Spleen (tissue), 7 donors: ENCODE measurements around the gene LYZL2.
"Not testable (repeated sequence)": the region's sequence is repeated elsewhere in the genome, so short reads cannot be mapped to it uniquely, and the experiment has no call there.

Source experiments
- CTCF ChIP-seq, 11 experiments: fragments of 200-600 bp in 7 of 11; fragments of 450-650 bp in 4 of 11; sonication (generic) in 4 of 11; IDR thresholded peaks in 8 of 11; conservative IDR thresholded peaks in 3 of 11; 1 replicate in 7 of 11; 2 replicates in 4 of 11; pipeline versions ENCODE4 v1.4.0 to v1.8.0; 2016 to 2021; ENCODE audit warnings: antibody characterized with exemption in 11 of 11, inconsistent platforms in 4 of 11, mild to moderate bottlenecking in 1 of 11
- POLR2A ChIP-seq, 3 donors: fragments of 450-650 bp; IDR thresholded peaks; one replicate each; pipeline ENCODE4 v1.5.1; 2017; ENCODE audit warnings: antibody characterized with exemption in 3 of 3, mild to moderate bottlenecking in 1 of 3
- donor health status: DM: no; HTN: no; CAD: no; lungs with moderate emphysema.
- donor health status: DM: no; HTN: no; CAD: no.
- donor health status: DM: no; HTN: no; CAD: no.

DNA sequence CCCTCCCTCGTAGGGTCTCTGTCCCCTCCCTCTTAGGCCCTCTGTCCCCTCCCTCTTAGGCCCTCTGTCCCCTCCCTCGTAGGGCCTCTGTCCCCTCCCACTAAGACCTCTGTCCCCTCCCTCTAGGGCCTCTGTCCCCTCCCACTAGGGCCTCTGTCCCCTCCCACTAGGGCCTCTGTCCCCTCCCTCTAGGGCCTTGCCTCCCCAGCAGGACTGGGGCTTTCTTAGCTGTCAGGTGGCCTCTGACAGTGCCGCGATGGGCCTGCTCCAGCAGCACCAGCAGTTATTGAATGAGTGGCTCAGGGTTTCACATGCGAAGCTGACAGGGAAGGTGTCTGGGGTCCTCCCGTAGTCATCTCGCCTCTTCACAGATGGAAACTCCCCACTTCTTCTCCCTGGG lies 48.1 kb upstream of the LYZL2 start:
- not testable (repeated sequence) for TF ChIP-seq CTCF (IDR thresholded peaks at IDR 0.05 in 8 of 11, conservative IDR thresholded peaks at IDR 0.05 in 3 of 11); POLR2A (IDR thresholded peaks at IDR 0.05)
